ENCODE results near the gene MDFIC2.
A peak's percentile ranks its signal among the peaks of the same experiment; 100 is the strongest.

GRCh38 chr3:70358978-70359580, 46.6 kb upstream of the MDFIC2 start:
- peak; percentile 77 for TF ChIP-seq CTCF (IDR thresholded peaks at IDR 0.05; ENCODE audit: borderline replicate concordance, extremely low read depth, low read length, poor library complexity, severe bottlenecking)
- TF ChIP-seq EZH2 (IDR thresholded peaks at IDR 0.05; ENCODE audit: borderline replicate concordance, low read depth, low read length, severe bottlenecking): no peak

Data from DND-41 (cell line).